ENCODE data around the gene DDAH1. TPM values are rescaled to one million over a fixed set of nuclear protein-coding genes. Genes with fewer than 3 reads are reported as not detected.

The DDAH1 gene
- total RNA-seq, 6 experiments from 2014 or later: 54.9 to 94.9 (median 66.2) TPM

- WGBS (ENCODE audit: insufficient coverage, low coverage, low lambda C conversion rate, missing lambda C conversion rate): 36% methylated on average over 2 of the region's 2 CpGs
- H3K4me1 ChIP-seq: peaks cover 0 to 10% (median 3%) of the 10 kb centered on the region in 4 donors
- no peaks in the 10 kb centered on the region for H3K27me3 ChIP-seq
- H3K4me3 ChIP-seq: no peak overlapping the region
- intact Hi-C loops (cut with DNase I): no loop called here
- TF ChIP-seq POLR2A (IDR thresholded peaks at IDR 0.05): no peak
- TF ChIP-seq, protein P1, sequence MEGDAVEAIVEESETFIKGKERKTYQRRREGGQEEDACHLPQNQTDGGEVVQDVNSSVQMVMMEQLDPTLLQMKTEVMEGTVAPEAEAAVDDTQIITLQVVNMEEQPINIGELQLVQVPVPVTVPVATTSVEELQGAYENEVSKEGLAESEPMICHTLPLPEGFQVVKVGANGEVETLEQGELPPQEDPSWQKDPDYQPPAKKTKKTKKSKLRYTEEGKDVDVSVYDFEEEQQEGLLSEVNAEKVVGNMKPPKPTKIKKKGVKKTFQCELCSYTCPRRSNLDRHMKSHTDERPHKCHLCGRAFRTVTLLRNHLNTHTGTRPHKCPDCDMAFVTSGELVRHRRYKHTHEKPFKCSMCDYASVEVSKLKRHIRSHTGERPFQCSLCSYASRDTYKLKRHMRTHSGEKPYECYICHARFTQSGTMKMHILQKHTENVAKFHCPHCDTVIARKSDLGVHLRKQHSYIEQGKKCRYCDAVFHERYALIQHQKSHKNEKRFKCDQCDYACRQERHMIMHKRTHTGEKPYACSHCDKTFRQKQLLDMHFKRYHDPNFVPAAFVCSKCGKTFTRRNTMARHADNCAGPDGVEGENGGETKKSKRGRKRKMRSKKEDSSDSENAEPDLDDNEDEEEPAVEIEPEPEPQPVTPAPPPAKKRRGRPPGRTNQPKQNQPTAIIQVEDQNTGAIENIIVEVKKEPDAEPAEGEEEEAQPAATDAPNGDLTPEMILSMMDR (IDR thresholded peaks at IDR 0.05): no peak
- no peak for DNase-seq
- no peaks in the 10 kb centered on the region for H3K9me3 ChIP-seq
- no peak for ATAC-seq
- H3K36me3 ChIP-seq: no peaks in the 10 kb centered on the region
- H3K27ac ChIP-seq: no peak overlapping the region
Measured at GRCh38 chr1:85327759-85328158, 137.2 kb downstream of the DDAH1 start.

GRCh38 chr1:85326851-85327250 is 138.1 kb downstream of the DDAH1 start:
- 90% methylated on average over 5 of the region's 5 CpGs for WGBS (ENCODE audit: insufficient coverage, low coverage, low lambda C conversion rate, missing lambda C conversion rate)
- Histone ChIP-seq H3K27ac (no peak overlapping the region), H3K4me1 (peaks cover 0 to 10% (median 3%) of the 10 kb centered on the region in 4 donors), H3K4me3 (no peak overlapping the region), H3K9me3 (no peaks in the 10 kb centered on the region), H3K36me3 (peaks cover 0 to 4% (median 0%) of the 10 kb centered on the region in 4 donors), H3K27me3 (no peaks in the 10 kb centered on the region)
- intact Hi-C loops (cut with DNase I): no loop called here
- ATAC-seq: no peak
- no peak for TF ChIP-seq POLR2A (IDR thresholded peaks at IDR 0.05)
- TF ChIP-seq, protein P1 (IDR thresholded peaks at IDR 0.05): no peak
- no peak for DNase-seq

DNA sequence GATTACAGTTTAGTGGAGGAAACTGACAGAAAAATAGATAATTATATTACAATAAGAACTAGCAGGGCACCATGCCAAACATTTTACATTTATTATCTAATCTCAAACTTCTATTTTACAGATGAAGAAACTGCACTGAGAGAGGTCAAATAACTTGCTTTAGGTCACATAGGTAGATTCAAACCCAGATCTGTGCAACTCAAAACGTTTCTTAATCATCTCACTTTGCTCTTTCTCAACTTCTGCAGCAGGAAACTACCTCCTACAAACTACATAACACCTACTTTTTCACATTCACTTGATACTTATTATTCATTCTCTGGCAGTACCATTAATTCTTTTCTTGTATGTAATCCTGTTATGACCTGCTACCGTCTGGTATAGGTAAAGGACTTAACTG is 138.6 kb downstream of the DDAH1 start:
- H3K27me3 ChIP-seq: no peaks in the 10 kb centered on the region
- TF ChIP-seq POLR2A (IDR thresholded peaks at IDR 0.05): no peak
- TF ChIP-seq, protein P1 (IDR thresholded peaks at IDR 0.05): no peak
- H3K9me3 ChIP-seq: no peaks in the 10 kb centered on the region
- H3K27ac ChIP-seq: no peak overlapping the region
- DNase-seq: no peak
- no peak overlapping the region for H3K4me3 ChIP-seq
- H3K4me1 ChIP-seq: peaks cover 0 to 10% (median 3%) of the 10 kb centered on the region in 4 donors
- intact Hi-C loops (cut with DNase I): no loop called here
- H3K36me3 ChIP-seq: peaks cover 0 to 4% (median 0%) of the 10 kb centered on the region in 4 donors
- 64% methylated on average over 2 of the region's 2 CpGs for WGBS (ENCODE audit: insufficient coverage, low coverage, low lambda C conversion rate, missing lambda C conversion rate)
- peak in 2 of 4 donors; percentile 18 to 34 for ATAC-seq

DNA sequence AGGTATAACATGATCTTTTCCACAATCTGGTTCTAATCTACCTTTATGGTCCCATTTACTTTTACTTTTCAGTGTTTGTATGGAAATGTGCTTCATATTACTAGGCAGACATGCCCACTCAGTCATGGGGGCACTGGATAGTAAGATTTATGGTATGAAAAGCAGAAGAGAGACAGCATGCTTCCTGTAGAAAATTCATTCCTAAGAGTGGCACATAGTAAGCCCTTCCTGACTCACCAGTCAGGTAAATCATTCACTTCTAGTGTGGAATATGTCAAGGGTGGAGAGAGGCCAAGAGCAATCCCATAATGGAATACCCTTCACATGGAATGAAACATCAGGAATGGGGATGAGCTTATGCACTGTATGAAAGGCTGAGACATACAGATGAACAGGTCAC is 139.0 kb downstream of the DDAH1 start:
- DNase-seq (no peak), ATAC-seq (peak; percentile 41 to 85 (median 78))
- H3K27me3 ChIP-seq: no peaks in the 10 kb centered on the region
- no peak overlapping the region for H3K27ac ChIP-seq
- peaks cover 0 to 4% (median 0%) of the 10 kb centered on the region in 4 donors for H3K36me3 ChIP-seq
- intact Hi-C loops (cut with DNase I): no loop called here
- H3K4me1 ChIP-seq: peaks cover 0 to 10% (median 3%) of the 10 kb centered on the region in 4 donors
- H3K4me3 ChIP-seq: no peak overlapping the region
- H3K9me3 ChIP-seq: no peaks in the 10 kb centered on the region
- TF ChIP-seq POLR2A (IDR thresholded peaks at IDR 0.05): no peak
- TF ChIP-seq, protein P1 (IDR thresholded peaks at IDR 0.05): no peak

DNA sequence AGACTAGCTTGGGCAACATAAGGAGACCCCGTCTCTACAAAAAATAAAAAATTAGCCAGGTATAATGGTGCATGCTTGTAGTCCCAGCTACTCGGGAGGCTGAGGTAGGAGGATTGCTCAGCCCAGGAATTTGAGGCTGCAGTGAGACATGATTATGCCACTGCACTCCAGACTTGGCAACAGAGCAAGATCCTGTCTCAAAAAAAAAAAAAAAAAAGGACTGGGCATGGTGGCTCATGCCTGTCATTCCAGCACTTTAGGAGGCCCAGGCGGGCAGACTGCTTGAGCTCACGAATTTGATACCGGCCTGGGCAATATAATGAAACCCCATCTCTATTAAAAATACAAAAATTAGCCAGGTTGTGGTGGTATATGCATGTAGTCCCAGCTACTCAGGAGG is 141.2 kb downstream of the DDAH1 start:
- intact Hi-C loops (cut with DNase I): no loop called here
- H3K9me3 ChIP-seq: no peaks in the 10 kb centered on the region
- no peak for ATAC-seq
- no peak for DNase-seq
- no peaks in the 10 kb centered on the region for H3K27me3 ChIP-seq
- TF ChIP-seq, protein P1 (IDR thresholded peaks at IDR 0.05): no peak
- no peak for TF ChIP-seq POLR2A (IDR thresholded peaks at IDR 0.05)
- peaks cover 0 to 10% (median 3%) of the 10 kb centered on the region in 4 donors for H3K4me1 ChIP-seq
- no peak overlapping the region for H3K4me3 ChIP-seq
- 100% methylated on average over 2 of the region's 5 CpGs for WGBS (ENCODE audit: insufficient coverage, low coverage, low lambda C conversion rate, missing lambda C conversion rate)
- H3K36me3 ChIP-seq: peaks cover 0 to 12% (median 4%) of the 10 kb centered on the region in 4 donors
- no peak overlapping the region for H3K27ac ChIP-seq
